SK-N-SH (cell line): ENCODE data around the gene PRKCD. TPM values are rescaled to one million over a fixed set of nuclear protein-coding genes. Genes with fewer than 3 reads are reported as not detected.

Source experiments
- CTCF ChIA-PET: fragments of 300-600, 350-600 bp; formaldehyde crosslinking; extraction: SDS; loops from one replicate; lab custom pipeline; 2021; lab: Yijun Ruan, JAX
- POLR2A ChIA-PET: fragments of 350-600 bp; sonication (Branson Sonifier 250); formaldehyde crosslinking; extraction: SDS; loops from one replicate; lab custom pipeline; 2020; ENCODE audit warnings: antibody characterized with exemption, inconsistent platforms; lab: Yijun Ruan, JAX
- DNase-seq: peaks from one replicate; pipeline ENCODE4 v3.0.0; 2012
- H2AFZ ChIP-seq: fragments of 200-600 bp; sonication (generic); 2 replicates; pipeline ENCODE4 v1.8.1; 2016; ENCODE audit warnings: antibody characterized with exemption, mild to moderate bottlenecking, low read depth
- H3F3A ChIP-seq: fragments of 200-600 bp; sonication (generic); replicated peaks from 2 replicates; pipeline ENCODE3; 2016; ENCODE audit warnings: antibody characterized with exemption, mild to moderate bottlenecking; ENCODE audit not compliant: insufficient read depth
- H3K27ac ChIP-seq, 2 experiments: fragments of 200-500 bp in 1 of 2; fragments of 200-600 bp in 1 of 2; sonication (Bioruptor generic) in 1 of 2; sonication (generic), shearing (Covaris generic) in 1 of 2; 2 replicates each; pipeline versions ENCODE4 v1.5.1 to v1.6.1; 2014 to 2016; ENCODE audit warnings: low read depth in 2 of 2, inconsistent platforms in 1 of 2, low read length in 1 of 2, mild to moderate bottlenecking in 1 of 2, mixed read lengths in 1 of 2
- H3K27me3 ChIP-seq: fragments of 200-600 bp; sonication (generic), shearing (Covaris generic); 2 replicates; pipeline ENCODE4 v1.6.1; 2016; ENCODE audit warnings: mixed run types; ENCODE audit not compliant: insufficient read depth
- H3K36me3 ChIP-seq, 2 experiments: fragments of 200-500 bp in 1 of 2; fragments of 200-600 bp in 1 of 2; sonication (Bioruptor generic) in 1 of 2; sonication (generic) in 1 of 2; replicated peaks in 1 of 2; 2 replicates each; pipeline versions ENCODE3 to v1.5.1; 2014 to 2016; ENCODE audit warnings: low read length in 1 of 2, mild to moderate bottlenecking in 1 of 2; ENCODE audit not compliant: insufficient read depth in 2 of 2, control insufficient read depth in 1 of 2
- H3K4me1 ChIP-seq, 2 experiments: fragments of 200-500 bp in 1 of 2; fragments of 200-600 bp in 1 of 2; sonication (Bioruptor generic) in 1 of 2; sonication (generic), shearing (Covaris generic) in 1 of 2; 2 replicates each; pipeline versions ENCODE4 v1.5.1 to v1.6.1; 2014 to 2016; ENCODE audit warnings: low read depth in 1 of 2, low read length in 1 of 2, mixed run types in 1 of 2; ENCODE audit not compliant: insufficient read depth in 2 of 2, control insufficient read depth in 1 of 2
- H3K4me2 ChIP-seq: fragments of 200-600 bp; sonication (generic), shearing (Covaris generic); 2 replicates; pipeline ENCODE4 v1.6.1; 2017; ENCODE audit warnings: mixed run types
- H3K4me3 ChIP-seq, 2 experiments: fragments of 200-500 bp in 1 of 2; fragments of 200-600 bp in 1 of 2; sonication (Bioruptor generic) in 1 of 2; sonication (generic), shearing (Covaris generic) in 1 of 2; 2 replicates each; pipeline versions ENCODE4 v1.5.1 to v1.8.1; 2014 to 2016; ENCODE audit warnings: low read depth in 2 of 2, inconsistent platforms in 1 of 2, low read length in 1 of 2, mild to moderate bottlenecking in 1 of 2, mixed read lengths in 1 of 2, moderate library complexity in 1 of 2
- H3K79me2 ChIP-seq: fragments of 200-600 bp; sonication (generic); 2 replicates; pipeline ENCODE4 v1.8.1; 2017; ENCODE audit warnings: mild to moderate bottlenecking; ENCODE audit not compliant: insufficient read depth
- H3K9ac ChIP-seq: fragments of 200-600 bp; sonication (generic); 2 replicates; pipeline ENCODE4 v1.6.1; 2017; ENCODE audit warnings: mixed run types
- H3K9me2 ChIP-seq: fragments of 200-600 bp; sonication (generic); 2 replicates; pipeline ENCODE4 v1.6.1; 2017; ENCODE audit warnings: mixed run types
- H3K9me3 ChIP-seq: fragments of 200-600 bp; sonication (generic); 2 replicates; pipeline ENCODE4 v1.6.1; 2017; ENCODE audit warnings: mixed run types, mild to moderate bottlenecking, moderate library complexity
- H4K20me1 ChIP-seq: fragments of 200-600 bp; sonication (generic); 2 replicates; pipeline ENCODE4 v1.6.1; 2017; ENCODE audit warnings: mild to moderate bottlenecking, mixed run types; ENCODE audit not compliant: insufficient read depth
- CHD2 ChIP-seq: fragments of 150-350 bp; IDR thresholded peaks from 2 replicates; pipeline ENCODE4 v1.6.1; 2018; ENCODE audit warnings: low read length; ENCODE audit not compliant: partially characterized antibody
- EP300 ChIP-seq, 2 experiments: IDR thresholded peaks; 2 replicates each; pipeline versions ENCODE4 v1.4.0 to v1.6.1; 2012; ENCODE audit warnings: borderline replicate concordance in 1 of 2, low read depth in 1 of 2, low read length in 1 of 2
- FOXM1 ChIP-seq: IDR thresholded peaks from 2 replicates; pipeline ENCODE4 v1.4.0; 2012; ENCODE audit warnings: low read depth, mild to moderate bottlenecking
- GATA2 ChIP-seq: sonication (generic); formaldehyde crosslinking; IDR thresholded peaks from 2 replicates; pipeline ENCODE4 v1.5.0; 2020; ENCODE audit warnings: mild to moderate bottlenecking, missing genetic modification reagents
- IRF3 ChIP-seq: fragments of 150-350 bp; IDR thresholded peaks from 2 replicates; pipeline ENCODE4 v1.6.1; 2016; ENCODE audit warnings: mild to moderate bottlenecking, low read depth, low read length
- JUND ChIP-seq: IDR thresholded peaks from 2 replicates; pipeline ENCODE4 v1.4.0; 2012
- MAX ChIP-seq: IDR thresholded peaks from 2 replicates; pipeline ENCODE4 v1.4.0; 2012; ENCODE audit warnings: low read depth
- MEF2A ChIP-seq: IDR thresholded peaks from 2 replicates; pipeline ENCODE4 v1.4.0; 2012; ENCODE audit warnings: low read depth, borderline replicate concordance
- NFIC ChIP-seq: IDR thresholded peaks from 2 replicates; pipeline ENCODE4 v1.4.0; 2012; ENCODE audit warnings: borderline replicate concordance
- RFX5 ChIP-seq: IDR thresholded peaks from 2 replicates; pipeline ENCODE4 v1.6.1; 2012; ENCODE audit warnings: mild to moderate bottlenecking, improper control_type of control experiment, low read length
- TAF1 ChIP-seq: IDR thresholded peaks from 2 replicates; pipeline ENCODE4 v1.6.1; 2012; ENCODE audit warnings: low read depth, mild to moderate bottlenecking, low read length, moderate library complexity, borderline replicate concordance
- WGBS: methylation state at CpG from one replicate; pipeline ENCODE4 v1.1.6; 2017; ENCODE audit warnings: low lambda C conversion rate; 5-methylcytosine and 5-hydroxymethylcytosine counted together
- polyA plus RNA-seq, 3 experiments: library from polyadenylated mRNA; depleted of rRNA; stranded (reverse); fragments of >200 nt; gene quantifications; 2 replicates each; pipeline ENCODE4 v1.2.3, GENCODE V29; 2012
- TF ChIP-seq, protein P1 (sequence below): IDR thresholded peaks from 2 replicates; pipeline ENCODE4 v1.6.1; 2012; ENCODE audit warnings: mild to moderate bottlenecking, low read depth, low read length, moderate library complexity
- TF ChIP-seq, protein P2 (sequence below): IDR thresholded peaks from 2 replicates; pipeline ENCODE4 v1.4.0; 2012; ENCODE audit warnings: low read depth, borderline replicate concordance

PRKCD gene
- polyA plus RNA-seq, 1 of the 3 experiments (the other 2 are of a cell fraction), result 29.0 TPM

DNA sequence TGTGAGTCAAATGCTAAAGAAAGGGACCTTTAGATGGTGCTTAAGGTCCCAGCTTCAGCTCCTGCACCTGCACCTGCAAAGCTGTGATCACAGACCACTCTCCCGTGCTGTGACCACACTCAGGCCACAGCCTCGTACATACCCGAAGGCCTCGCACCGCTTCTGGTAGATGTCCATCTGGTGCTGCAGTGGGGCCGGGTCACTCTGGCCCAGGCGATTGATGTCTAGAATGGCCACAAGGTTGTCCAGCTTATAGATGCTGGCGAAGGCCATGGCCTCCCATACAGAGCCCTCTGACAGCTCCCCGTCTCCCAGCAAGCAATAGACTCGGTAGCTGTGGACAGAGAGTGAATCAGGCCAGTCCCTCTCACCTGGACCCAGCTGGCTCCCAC lies 73.8 kb downstream of the PRKCD start:
- TF ChIP-seq TAF1 (no peak), GATA2 (CRISPR knock-in tag) (no peak), RFX5 (no peak), NFIC (no peak), MEF2A (no peak), FOXM1 (no peak), MAX (no peak), JUND (no peak), CHD2 (no peak), IRF3 (no peak), EP300 (IDR thresholded peaks at IDR 0.05; ENCODE audit: borderline replicate concordance in 1 of 2, low read depth in 1 of 2, low read length in 1 of 2) (no peak)
- TF ChIP-seq, protein P1, sequence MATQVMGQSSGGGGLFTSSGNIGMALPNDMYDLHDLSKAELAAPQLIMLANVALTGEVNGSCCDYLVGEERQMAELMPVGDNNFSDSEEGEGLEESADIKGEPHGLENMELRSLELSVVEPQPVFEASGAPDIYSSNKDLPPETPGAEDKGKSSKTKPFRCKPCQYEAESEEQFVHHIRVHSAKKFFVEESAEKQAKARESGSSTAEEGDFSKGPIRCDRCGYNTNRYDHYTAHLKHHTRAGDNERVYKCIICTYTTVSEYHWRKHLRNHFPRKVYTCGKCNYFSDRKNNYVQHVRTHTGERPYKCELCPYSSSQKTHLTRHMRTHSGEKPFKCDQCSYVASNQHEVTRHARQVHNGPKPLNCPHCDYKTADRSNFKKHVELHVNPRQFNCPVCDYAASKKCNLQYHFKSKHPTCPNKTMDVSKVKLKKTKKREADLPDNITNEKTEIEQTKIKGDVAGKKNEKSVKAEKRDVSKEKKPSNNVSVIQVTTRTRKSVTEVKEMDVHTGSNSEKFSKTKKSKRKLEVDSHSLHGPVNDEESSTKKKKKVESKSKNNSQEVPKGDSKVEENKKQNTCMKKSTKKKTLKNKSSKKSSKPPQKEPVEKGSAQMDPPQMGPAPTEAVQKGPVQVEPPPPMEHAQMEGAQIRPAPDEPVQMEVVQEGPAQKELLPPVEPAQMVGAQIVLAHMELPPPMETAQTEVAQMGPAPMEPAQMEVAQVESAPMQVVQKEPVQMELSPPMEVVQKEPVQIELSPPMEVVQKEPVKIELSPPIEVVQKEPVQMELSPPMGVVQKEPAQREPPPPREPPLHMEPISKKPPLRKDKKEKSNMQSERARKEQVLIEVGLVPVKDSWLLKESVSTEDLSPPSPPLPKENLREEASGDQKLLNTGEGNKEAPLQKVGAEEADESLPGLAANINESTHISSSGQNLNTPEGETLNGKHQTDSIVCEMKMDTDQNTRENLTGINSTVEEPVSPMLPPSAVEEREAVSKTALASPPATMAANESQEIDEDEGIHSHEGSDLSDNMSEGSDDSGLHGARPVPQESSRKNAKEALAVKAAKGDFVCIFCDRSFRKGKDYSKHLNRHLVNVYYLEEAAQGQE, result no peak
- TF ChIP-seq, protein P2, sequence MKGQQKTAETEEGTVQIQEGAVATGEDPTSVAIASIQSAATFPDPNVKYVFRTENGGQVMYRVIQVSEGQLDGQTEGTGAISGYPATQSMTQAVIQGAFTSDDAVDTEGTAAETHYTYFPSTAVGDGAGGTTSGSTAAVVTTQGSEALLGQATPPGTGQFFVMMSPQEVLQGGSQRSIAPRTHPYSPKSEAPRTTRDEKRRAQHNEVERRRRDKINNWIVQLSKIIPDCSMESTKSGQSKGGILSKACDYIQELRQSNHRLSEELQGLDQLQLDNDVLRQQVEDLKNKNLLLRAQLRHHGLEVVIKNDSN, result no peak
- TF ChIP-seq, all 33 proteins: peak for 0
- Histone ChIP-seq H3K4me2 (no peak overlapping the region), H3K79me2 (peaks cover 41% of the 10 kb centered on the region), H4K20me1 (no peaks in the 10 kb centered on the region), H3K4me3 (no peak overlapping the region), H3K36me3 (peaks cover 44 to 75% of the 10 kb centered on the region in 2 experiments), H3K9me3 (no peaks in the 10 kb centered on the region), H3F3A (peaks cover 32% of the 10 kb centered on the region), H3K4me1 (peaks cover 20 to 31% of the 10 kb centered on the region in 2 experiments; a peak in 3 of 4 replicates), H3K9me2 (no peaks in the 10 kb centered on the region), H3K27me3 (no peaks in the 10 kb centered on the region), H2AFZ (no peak overlapping the region), H3K9ac (no peak overlapping the region), H3K27ac (no peak overlapping the region)
- ChIA-PET POLR2A (no interaction called here), CTCF (interaction anchor here (1.0 to 1.2 kb wide), 2 partner anchors 8 to 15 kb away, joined by 3 to 4 read pairs; no protein-coding TSS in a partner anchor)
- 90% methylated on average over 2 of the region's 10 CpGs for WGBS
- DNase-seq, result no peak
